HG02884 (cell line): ENCODE measurements around the gene FRYL.
A peak's percentile ranks its signal among the peaks of the same experiment; 100 is the strongest.
"Not testable (repeated sequence)": the region's sequence is repeated elsewhere in the genome, so short reads cannot be mapped to it uniquely, and the experiment has no call there.

ENCODE experiments used
- ATAC-seq: cut with Tn5 transposase; IDR thresholded peaks from one replicate; pipeline ENCODE4 v1.9.1; 2021; ENCODE audit warnings: mild to moderate bottlenecking, moderate library complexity; ENCODE audit not compliant: unreplicated experiment

FRYL gene

GRCh38 chr4:48779998-48780864 is at the start of gene FRYL:
FRYL (minus strand) TSS chr4:48780279; CDS start chr4:48634410, 145,869 bp downstream.
- ATAC-seq: peak; percentile 88

- no peak for ATAC-seq
Observed at GRCh38 chr4:48827622-48828021, 47.5 kb upstream of the FRYL start.

- ATAC-seq: not testable (repeated sequence)
Observed at GRCh38 chr4:48821431-48821830, 41.4 kb upstream of the FRYL start.

- no peak for ATAC-seq
Observed at GRCh38 chr4:48816971-48817370, 36.9 kb upstream of the FRYL start.

- not testable (repeated sequence) for ATAC-seq
Observed at GRCh38 chr4:48816297-48816696, 36.2 kb upstream of the FRYL start.

- ATAC-seq: peak; percentile 45
Observed at GRCh38 chr4:48815483-48815882, 35.4 kb upstream of the FRYL start.

GRCh38 chr4:48813964-48814363 is 33.9 kb upstream of the FRYL start:
- ATAC-seq: peak; percentile 78

- no peak for ATAC-seq
Observed at GRCh38 chr4:48812866-48813265, 32.8 kb upstream of the FRYL start.

- no peak for ATAC-seq
Observed at GRCh38 chr4:48804584-48805301, 24.7 kb upstream of the FRYL start.

- no peak for ATAC-seq
Observed at GRCh38 chr4:48801016-48801715, 21.1 kb upstream of the FRYL start.

- ATAC-seq: not testable (repeated sequence)
Observed at GRCh38 chr4:48800155-48800554, 20.1 kb upstream of the FRYL start.

- ATAC-seq: no peak
Observed at GRCh38 chr4:48799157-48799556, 19.1 kb upstream of the FRYL start.

- no peak for ATAC-seq
Observed at GRCh38 chr4:48798117-48798516, 18.0 kb upstream of the FRYL start.

- no peak for ATAC-seq
Observed at GRCh38 chr4:48796927-48797679, 17.0 kb upstream of the FRYL start.

GRCh38 chr4:48796191-48796926 is 16.3 kb upstream of the FRYL start:
- ATAC-seq: no peak

GRCh38 chr4:48795108-48795507 is 15.0 kb upstream of the FRYL start:
- ATAC-seq: no peak

GRCh38 chr4:48792348-48793006 is 12.4 kb upstream of the FRYL start:
- peak; percentile 61 for ATAC-seq

- ATAC-seq: no peak
Observed at GRCh38 chr4:48791313-48791712, 11.2 kb upstream of the FRYL start.

GRCh38 chr4:48790561-48790960 is 10.5 kb upstream of the FRYL start:
- no peak for ATAC-seq

GRCh38 chr4:48787056-48787455 is 7.0 kb upstream of the FRYL start:
- ATAC-seq: no peak
